HCT116 (cell line): Measurements from ENCODE around the gene PTPA. TPM values are rescaled to one million over a fixed set of nuclear protein-coding genes. Genes with fewer than 3 reads are reported as not detected.

Experiments used
- ATAC-seq: fragments of 200-7000 bp; cut with Tn5 transposase; 2 replicates; pipeline ENCODE4 v1.9.1; 2020; ENCODE audit warnings: mild to moderate bottlenecking, moderate library complexity
- BruUV-seq: library from RNA; stranded (reverse); fragments of 400-500 nt; replicated peaks from 2 replicates; lab custom pipeline; 2021; lab: Mats Ljungman, UMichigan
- CTCF ChIA-PET: fragments of 300-600 bp; sonication (Branson Sonifier 250); formaldehyde crosslinking; loops from one replicate; lab custom pipeline; 2021; ENCODE audit warnings: antibody characterized with exemption; lab: Charles Lee
- POLR2A ChIA-PET: fragments of 300-600, 350-600 bp; sonication (Branson Sonifier 250); formaldehyde crosslinking; loops from one replicate; lab custom pipeline; 2021; ENCODE audit warnings: antibody characterized with exemption; lab: Charles Lee
- RAD21 ChIA-PET, 2 experiments: fragments of 300-600 bp; sonication (Branson Sonifier 250); formaldehyde crosslinking; loops; one replicate each; lab custom pipeline; 2023; ENCODE audit warnings: low total read pairs in 2 of 2; ENCODE audit not compliant: uncharacterized antibody in 2 of 2, unreplicated experiment in 2 of 2, low non-redundant PET in 1 of 2; lab: Charles Lee
- DNase-seq: peaks from one replicate; pipeline ENCODE4 v3.0.0-alpha.2; 2010; ENCODE audit warnings: low read depth, low spot score
- H2AFZ ChIP-seq: fragments of 200-600 bp; shearing (Covaris generic), sonication (generic); 2 replicates; pipeline ENCODE4 v1.6.1; 2017; ENCODE audit warnings: low read depth, mixed run types, mixed read lengths, antibody characterized with exemption, low read length; ENCODE audit not compliant: poor library complexity, severe bottlenecking
- H3K27ac ChIP-seq: 2 replicates; pipeline ENCODE4 v1.5.1; 2012; ENCODE audit warnings: low read depth, low read length
- H3K27me3 ChIP-seq: fragments of 200-600 bp; sonication (generic); 2 replicates; pipeline ENCODE4 v1.6.1; 2016; ENCODE audit warnings: mixed run types, low read length, mixed read lengths; ENCODE audit not compliant: insufficient read depth
- H3K36me3 ChIP-seq, 2 experiments: fragments of 200-500 bp in 1 of 2; fragments of 200-600 bp in 1 of 2; sonication (Bioruptor generic) in 1 of 2; sonication (generic) in 1 of 2; 2 replicates each; pipeline versions ENCODE4 v1.5.1 to v1.6.1; 2014 to 2016; ENCODE audit warnings: low read length in 2 of 2, inconsistent platforms in 1 of 2, mixed read lengths in 1 of 2, mixed run types in 1 of 2; ENCODE audit not compliant: insufficient read depth in 2 of 2, control insufficient read depth in 1 of 2
- H3K4me1 ChIP-seq, 2 experiments: fragments of 200-600 bp in 1 of 2; sonication (generic) in 1 of 2; 2 replicates each; pipeline versions ENCODE4 v1.5.1 to v1.6.1; 2012 to 2017; ENCODE audit warnings: low read length in 2 of 2, inconsistent platforms in 1 of 2, mild to moderate bottlenecking in 1 of 2, mixed read lengths in 1 of 2, mixed run types in 1 of 2, moderate library complexity in 1 of 2; ENCODE audit not compliant: insufficient read depth in 2 of 2, control insufficient read depth in 1 of 2
- H3K4me2 ChIP-seq: fragments of 200-600 bp; sonication (generic); 2 replicates; pipeline ENCODE4 v1.6.1; 2017; ENCODE audit warnings: mixed run types, low read length, mixed read lengths
- H3K4me3 ChIP-seq, 2 experiments: fragments of 200-600 bp in 1 of 2; sonication (generic) in 1 of 2; replicated peaks in 1 of 2; 2 replicates each; pipeline ENCODE4 v1.5.1; 2011 to 2016; ENCODE audit warnings: low read length in 2 of 2, control low read depth in 1 of 2, low read depth in 1 of 2, mild to moderate bottlenecking in 1 of 2, mixed read lengths in 1 of 2, mixed run types in 1 of 2
- H3K79me2 ChIP-seq: fragments of 200-600 bp; sonication (generic); 2 replicates; pipeline ENCODE4 v1.6.1; 2017; ENCODE audit warnings: mild to moderate bottlenecking, mixed run types, low read length, moderate library complexity, mixed read lengths; ENCODE audit not compliant: insufficient read depth
- H3K9ac ChIP-seq: fragments of 200-600 bp; sonication (generic); 2 replicates; pipeline ENCODE4 v1.6.1; 2016; ENCODE audit warnings: low read length, mixed read lengths
- H3K9me2 ChIP-seq: fragments of 200-600 bp; sonication (generic), shearing (Covaris generic); 2 replicates; pipeline ENCODE4 v1.6.1; 2017; ENCODE audit warnings: mixed run types, mild to moderate bottlenecking, moderate library complexity; ENCODE audit not compliant: insufficient read depth
- H3K9me3 ChIP-seq, 2 experiments: fragments of 200-500 bp in 1 of 2; fragments of 200-600 bp in 1 of 2; sonication (Bioruptor generic) in 1 of 2; sonication (generic) in 1 of 2; 2 replicates each; pipeline ENCODE4 v1.6.1; 2014 to 2017; ENCODE audit warnings: low read length in 2 of 2, mixed read lengths in 2 of 2, inconsistent platforms in 1 of 2, low read depth in 1 of 2, mild to moderate bottlenecking in 1 of 2, mixed run types in 1 of 2, moderate library complexity in 1 of 2; ENCODE audit not compliant: control insufficient read depth in 1 of 2, insufficient read depth in 1 of 2
- H4K20me1 ChIP-seq: fragments of 200-600 bp; sonication (generic), shearing (Covaris generic); 2 replicates; pipeline ENCODE4 v1.6.1; 2017; ENCODE audit warnings: mixed run types, mild to moderate bottlenecking, moderate library complexity; ENCODE audit not compliant: insufficient read depth
- CBX3 ChIP-seq: IDR thresholded peaks from 2 replicates; pipeline ENCODE4 v1.6.1; 2012; ENCODE audit warnings: low read depth
- CEBPB ChIP-seq: IDR thresholded peaks from 2 replicates; pipeline ENCODE4 v1.6.1; 2012; ENCODE audit warnings: low read depth
- ELF1 ChIP-seq: IDR thresholded peaks from 2 replicates; pipeline ENCODE4 v1.6.1; 2012; ENCODE audit warnings: low read depth, borderline replicate concordance
- POLR2A ChIP-seq: IDR thresholded peaks from 2 replicates; pipeline ENCODE4 v1.7.0; 2011; ENCODE audit warnings: borderline replicate concordance; ENCODE audit not compliant: insufficient read depth, insufficient read length; ENCODE audit errors: extremely low read depth
- POLR2AphosphoS5 ChIP-seq: IDR thresholded peaks from 2 replicates; pipeline ENCODE4 v1.6.1; 2011; ENCODE audit warnings: mild to moderate bottlenecking, low read depth, low read length, moderate library complexity
- REST ChIP-seq: IDR thresholded peaks from 2 replicates; pipeline ENCODE4 v1.6.1; 2012; ENCODE audit warnings: low read depth
- SIN3A ChIP-seq: IDR thresholded peaks from 2 replicates; pipeline ENCODE4 v1.6.1; 2012; ENCODE audit warnings: low read depth
- SRF ChIP-seq: IDR thresholded peaks from 2 replicates; pipeline ENCODE4 v1.6.1; 2012; ENCODE audit warnings: low read depth
- TCF7L2 ChIP-seq: IDR thresholded peaks from 2 replicates; pipeline ENCODE4 v1.7.0; 2011; ENCODE audit warnings: borderline replicate concordance, inconsistent platforms; ENCODE audit not compliant: insufficient read depth, insufficient read length; ENCODE audit errors: extremely low read depth
- ZFX ChIP-seq: fragments of 450-650 bp; IDR thresholded peaks from 2 replicates; pipeline ENCODE4 v1.6.1; 2017
- intact Hi-C: fragments of 100-400 bp; cut with micrococcal nuclease; formaldehyde crosslinking; loops from 2 replicates; pipeline ENCODE4 v1.10.0; 2022
- total RNA-seq: library from RNA; stranded (reverse); gene quantifications from one replicate; pipeline ENCODE4 v1.2.1, GENCODE V29; 2021; ENCODE audit not compliant: unreplicated experiment
- TF ChIP-seq, protein P1 (sequence below): IDR thresholded peaks from 2 replicates; pipeline ENCODE4 v1.6.1; 2012
- TF ChIP-seq, protein P2 (sequence below), 3 experiments: fragments of 200-600 bp in 1 of 3; sonication (generic) in 1 of 3; IDR thresholded peaks in 2 of 3; conservative IDR thresholded peaks in 1 of 3; 2 replicates each; pipeline ENCODE4 v1.5.1; 2012 to 2017; ENCODE audit warnings: low read depth in 2 of 3, low read length in 2 of 3, antibody characterized with exemption in 1 of 3, borderline replicate concordance in 1 of 3, control low read depth in 1 of 3, mild to moderate bottlenecking in 1 of 3, mixed read lengths in 1 of 3, mixed run types in 1 of 3, moderate library complexity in 1 of 3; ENCODE audit not compliant: insufficient read depth in 1 of 3

The PTPA gene
- total RNA-seq, 1 experiment from 2014 or later = 177 TPM

- H3K27me3 ChIP-seq = no peaks in the 10 kb centered on the region
- H3K4me2 ChIP-seq = peak overlapping the region; percentile 59
- no peak overlapping the region for H2AFZ ChIP-seq
- ChIA-PET POLR2A (interaction anchor here (0.8 to 1.0 kb wide), 2 partner anchors 8 to 164 kb away, joined by 3 to 5 read pairs; partner anchors contain the start of gene IER5L), CTCF (interaction anchor here (1.3 to 1.4 kb wide), 2 partner anchors 27 to 38 kb away, joined by 3 to 9 read pairs; no protein-coding TSS in a partner anchor), RAD21 (interaction anchor here in 1 of 2 experiments (0.5 kb wide), 1 partner anchor 594 kb away, joined by 3 read pairs; no protein-coding TSS in a partner anchor)
- DNase-seq (peak; percentile 48), ATAC-seq (peak; percentile 26; the same call in 1 of the 2 replicates)
- H3K9me3 ChIP-seq = no peaks in the 10 kb centered on the region
- H3K27ac ChIP-seq = peak overlapping the region; percentile 49
- H3K4me1 ChIP-seq = peaks cover 79 to 98% of the 10 kb centered on the region in 2 experiments
- no peaks in the 10 kb centered on the region for H3K9me2 ChIP-seq
- no TSS peak for BruUV-seq
- peak overlapping the region; percentile 14 to 19; a peak in 2 of 4 replicates for H3K4me3 ChIP-seq
- intact Hi-C loops = no loop called here
- peak overlapping the region; percentile 43 for H3K9ac ChIP-seq
- H3K36me3 ChIP-seq = no peaks in the 10 kb centered on the region
- H3K79me2 ChIP-seq = no peaks in the 10 kb centered on the region
- H4K20me1 ChIP-seq = no peaks in the 10 kb centered on the region
- TF ChIP-seq ELF1 (no peak), POLR2AphosphoS5 (peak; percentile 74)
Measured at GRCh38 chr9:129170229-129170628, 59.0 kb downstream of the PTPA start.

DNA sequence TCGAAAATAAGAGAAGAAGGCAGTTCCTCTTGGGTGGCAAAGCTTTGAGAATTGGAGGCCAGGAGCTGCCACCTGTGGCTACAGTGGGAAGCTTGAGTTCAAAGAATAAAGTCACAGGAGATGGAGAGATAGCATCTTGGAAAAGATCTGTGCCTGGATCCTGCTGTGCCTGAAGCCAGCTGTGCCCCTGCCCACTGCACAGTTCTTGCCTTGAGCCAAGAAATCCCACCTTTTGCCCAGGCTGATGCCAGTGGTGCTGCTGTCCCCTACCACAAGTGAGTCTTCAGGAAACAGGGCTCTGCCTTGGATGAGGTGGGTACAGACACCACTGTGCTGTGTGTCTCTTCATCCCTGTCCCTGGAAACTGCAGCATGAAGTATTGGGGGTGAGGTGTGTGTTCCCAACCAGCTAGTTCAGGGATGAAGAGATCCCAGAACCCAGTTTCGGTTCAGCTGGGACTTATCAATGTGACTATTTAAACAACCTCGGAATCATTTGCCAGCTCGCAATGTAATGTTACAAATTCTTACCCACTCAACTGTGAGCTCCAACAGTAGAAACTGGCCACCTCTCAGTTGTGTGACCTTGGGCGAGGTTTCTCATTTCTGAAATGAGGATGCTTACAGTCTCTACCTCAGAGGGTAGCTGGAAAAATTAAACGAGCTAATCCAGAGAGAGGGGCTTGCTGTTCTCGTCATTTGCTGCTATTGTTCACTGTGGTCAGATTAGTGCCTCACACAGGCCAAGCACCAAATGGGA is 61.0 kb downstream of the PTPA start:
- 0 out of 4 replicates have a peak, but pooled peaks cover 0 to 4% of the 10 kb centered on the region in 2 experiments for H3K36me3 ChIP-seq
- no peaks in the 10 kb centered on the region for H4K20me1 ChIP-seq
- DNase-seq = no peak
- no peak overlapping the region for H2AFZ ChIP-seq
- ChIA-PET CTCF (interaction anchor here (0.8 to 2.2 kb wide), 5 partner anchors 12 to 452 kb away, joined by 3 to 16 read pairs (median 4); no protein-coding TSS in a partner anchor), POLR2A (interaction anchor here (0.6 to 3.5 kb wide), 7 partner anchors 32 to 436 kb away, joined by 3 to 23 read pairs (median 5); no protein-coding TSS in a partner anchor), RAD21 (interaction anchor here in 1 of 2 experiments (0.6 to 1.0 kb wide), 2 partner anchors 33 to 61 kb away, joined by 3 to 5 read pairs; partner anchors contain the start of gene PTPA)
- H3K9ac ChIP-seq = peak overlapping the region; percentile 4; the same call in 1 of the 2 replicates
- intact Hi-C loops = no loop called here
- H3K27me3 ChIP-seq = no peaks in the 10 kb centered on the region
- no peaks in the 10 kb centered on the region for H3K9me3 ChIP-seq
- peaks cover 14% of the 10 kb centered on the region for H3K79me2 ChIP-seq
- no peaks in the 10 kb centered on the region for H3K9me2 ChIP-seq
- peak overlapping the region; percentile 11; the same call in 1 of the 2 replicates for H3K4me2 ChIP-seq
- H3K4me3 ChIP-seq = no peak overlapping the region
- no TSS peak for BruUV-seq
- H3K4me1 ChIP-seq = peaks cover 69 to 91% of the 10 kb centered on the region in 2 experiments
- ATAC-seq = no peak
- H3K27ac ChIP-seq = 0 out of 2 replicates have a peak overlapping the region, but pooled peaks have one; percentile 16
- TF ChIP-seq CBX3 = no peak
- TF ChIP-seq ELF1 = no peak
- TF ChIP-seq, protein P1, sequence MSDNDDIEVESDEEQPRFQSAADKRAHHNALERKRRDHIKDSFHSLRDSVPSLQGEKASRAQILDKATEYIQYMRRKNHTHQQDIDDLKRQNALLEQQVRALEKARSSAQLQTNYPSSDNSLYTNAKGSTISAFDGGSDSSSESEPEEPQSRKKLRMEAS = no peak
- TF ChIP-seq SRF = no peak
- TF ChIP-seq SIN3A = no peak
- TF ChIP-seq, protein P2, sequence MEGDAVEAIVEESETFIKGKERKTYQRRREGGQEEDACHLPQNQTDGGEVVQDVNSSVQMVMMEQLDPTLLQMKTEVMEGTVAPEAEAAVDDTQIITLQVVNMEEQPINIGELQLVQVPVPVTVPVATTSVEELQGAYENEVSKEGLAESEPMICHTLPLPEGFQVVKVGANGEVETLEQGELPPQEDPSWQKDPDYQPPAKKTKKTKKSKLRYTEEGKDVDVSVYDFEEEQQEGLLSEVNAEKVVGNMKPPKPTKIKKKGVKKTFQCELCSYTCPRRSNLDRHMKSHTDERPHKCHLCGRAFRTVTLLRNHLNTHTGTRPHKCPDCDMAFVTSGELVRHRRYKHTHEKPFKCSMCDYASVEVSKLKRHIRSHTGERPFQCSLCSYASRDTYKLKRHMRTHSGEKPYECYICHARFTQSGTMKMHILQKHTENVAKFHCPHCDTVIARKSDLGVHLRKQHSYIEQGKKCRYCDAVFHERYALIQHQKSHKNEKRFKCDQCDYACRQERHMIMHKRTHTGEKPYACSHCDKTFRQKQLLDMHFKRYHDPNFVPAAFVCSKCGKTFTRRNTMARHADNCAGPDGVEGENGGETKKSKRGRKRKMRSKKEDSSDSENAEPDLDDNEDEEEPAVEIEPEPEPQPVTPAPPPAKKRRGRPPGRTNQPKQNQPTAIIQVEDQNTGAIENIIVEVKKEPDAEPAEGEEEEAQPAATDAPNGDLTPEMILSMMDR (IDR thresholded peaks at IDR 0.05 in 2 of 3, conservative IDR thresholded peaks at IDR 0.05 in 1 of 3; ENCODE audit: borderline replicate concordance in 1 of 3, insufficient read depth in 1 of 3, low read depth in 2 of 3, low read length in 2 of 3) = no peak
- TF ChIP-seq POLR2A = no peak
- no peak for TF ChIP-seq CEBPB
- TF ChIP-seq REST = no peak
- no peak for TF ChIP-seq ZFX
- no peak for TF ChIP-seq TCF7L2
